ENCODE results near the gene CCDC172.

Gene CCDC172

DNA sequence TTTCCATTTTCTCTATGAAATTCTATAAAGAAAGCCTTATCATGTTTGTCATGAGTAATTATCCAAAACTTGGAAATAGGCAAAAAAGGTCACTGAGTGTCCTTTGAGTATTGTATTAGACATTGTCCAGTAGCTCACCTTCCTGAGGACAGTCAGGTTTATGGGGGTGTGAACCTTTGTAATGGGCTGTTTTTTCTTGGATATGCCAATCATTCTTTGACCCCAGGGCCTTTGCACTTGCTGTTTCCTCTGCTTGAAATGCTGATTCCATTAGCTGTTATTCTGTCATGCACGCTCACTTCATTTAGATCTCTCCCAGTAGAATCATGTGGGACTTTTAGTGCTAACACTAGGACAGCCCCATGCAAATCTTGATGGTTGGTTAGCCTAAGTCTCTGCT lies 4.9 kb downstream of the CCDC172 start:
- CTCF ChIA-PET: no interaction called here
- Histone ChIP-seq H3K36me3 (ENCODE audit: control insufficient read depth in 4 of 4, insufficient read depth in 4 of 4, low read length in 3 of 4) (no peaks in the 10 kb centered on the region), H3K9me3 (ENCODE audit: control extremely low read depth in 1 of 5, control insufficient read depth in 4 of 5, insufficient read depth in 2 of 5, low read depth in 1 of 5, low read length in 4 of 5) (no peaks in the 10 kb centered on the region), H3K4me3 (ENCODE audit: control insufficient read depth in 1 of 7, extremely low read depth in 1 of 7, insufficient read depth in 4 of 7, low read depth in 2 of 7, low read length in 6 of 7) (no peak overlapping the region), H3K27ac (ENCODE audit: insufficient read depth in 1 of 2, low read depth in 1 of 2, low read length in 2 of 2, poor library complexity in 1 of 2, severe bottlenecking in 2 of 2) (no peak overlapping the region), H3K4me1 (ENCODE audit: control extremely low read depth in 1 of 4, control insufficient read depth in 4 of 4, insufficient read depth in 4 of 4, low read length in 3 of 4) (no peaks in the 10 kb centered on the region), H3K27me3 (replicated peaks in 2 of 5; ENCODE audit: control insufficient read depth in 4 of 5, insufficient read depth in 5 of 5, low read length in 4 of 5) (peaks cover 8 to 29% (median 10%) of the 10 kb centered on the region in 5 experiments)
- whole genome bisulfite sequencing (ENCODE audit: insufficient coverage): 89% methylated on average over 1 of the region's 1 CpG
- DNase-seq: no peak
- POLR2A ChIA-PET: no interaction called here

DNA sequence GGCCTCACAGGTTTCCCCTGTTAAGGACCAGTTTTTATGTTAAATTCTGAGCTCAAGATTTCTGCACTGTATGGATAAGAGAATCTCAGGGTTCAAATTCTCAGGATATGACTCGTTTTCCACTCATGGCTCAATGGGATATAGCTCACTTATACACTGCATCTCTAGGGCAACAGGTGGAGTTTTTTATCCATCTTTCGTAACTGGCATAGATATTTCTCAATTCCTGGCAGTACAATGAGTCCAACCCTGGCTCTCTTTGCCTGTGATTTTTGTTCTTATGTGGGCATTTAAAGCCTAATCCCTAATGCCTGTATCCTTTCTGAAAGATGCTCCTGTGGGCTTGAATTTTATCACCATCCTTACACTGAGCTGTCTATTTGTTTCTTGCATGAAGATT lies 7.6 kb downstream of the CCDC172 start:
- Histone ChIP-seq H3K36me3 (ENCODE audit: control insufficient read depth in 4 of 4, insufficient read depth in 4 of 4, low read length in 3 of 4) (no peaks in the 10 kb centered on the region), H3K4me1 (ENCODE audit: control extremely low read depth in 1 of 4, control insufficient read depth in 4 of 4, insufficient read depth in 4 of 4, low read length in 3 of 4) (no peaks in the 10 kb centered on the region), H3K9me3 (ENCODE audit: control extremely low read depth in 1 of 5, control insufficient read depth in 4 of 5, insufficient read depth in 2 of 5, low read depth in 1 of 5, low read length in 4 of 5) (no peaks in the 10 kb centered on the region), H3K27me3 (replicated peaks in 2 of 5; ENCODE audit: control insufficient read depth in 4 of 5, insufficient read depth in 5 of 5, low read length in 4 of 5) (peaks cover 0 to 8% (median 2%) of the 10 kb centered on the region in 5 experiments), H3K27ac (ENCODE audit: insufficient read depth in 1 of 2, low read depth in 1 of 2, low read length in 2 of 2, poor library complexity in 1 of 2, severe bottlenecking in 2 of 2) (no peak overlapping the region), H3K4me3 (ENCODE audit: control insufficient read depth in 1 of 7, extremely low read depth in 1 of 7, insufficient read depth in 4 of 7, low read depth in 2 of 7, low read length in 6 of 7) (no peak overlapping the region)
- CTCF ChIA-PET: no interaction called here
- POLR2A ChIA-PET: no interaction called here
- no peak for DNase-seq
- WGBS (ENCODE audit: insufficient coverage): 81% methylated on average over 2 of the region's 2 CpGs

DNA sequence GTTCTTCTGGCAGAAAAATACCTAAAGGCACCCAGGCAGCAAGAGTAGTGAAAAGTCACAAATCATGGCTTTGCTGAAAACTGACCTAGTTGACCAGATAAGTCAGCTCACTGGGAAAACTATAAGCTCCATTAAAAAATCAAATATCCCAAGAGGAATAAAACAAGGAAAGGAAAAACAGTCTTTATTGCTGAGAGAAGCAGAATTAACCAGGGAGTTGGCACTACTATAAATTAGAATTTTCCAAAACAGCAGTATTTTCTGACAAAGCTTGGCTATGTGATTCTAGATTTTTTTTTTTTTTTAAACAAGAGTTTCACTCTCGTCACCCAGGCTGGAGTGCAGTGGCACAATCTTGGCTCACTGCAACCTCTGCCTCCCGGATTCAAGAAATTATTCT lies 12.6 kb downstream of the CCDC172 start:
- CTCF ChIA-PET: interaction anchor here (1.1 kb wide), 1 partner anchor 12 kb away, joined by 4 read pairs; no protein-coding TSS in a partner anchor
- H3K9me3 ChIP-seq (ENCODE audit: control extremely low read depth in 1 of 5, control insufficient read depth in 4 of 5, insufficient read depth in 2 of 5, low read depth in 1 of 5, low read length in 4 of 5): no peaks in the 10 kb centered on the region

DNA sequence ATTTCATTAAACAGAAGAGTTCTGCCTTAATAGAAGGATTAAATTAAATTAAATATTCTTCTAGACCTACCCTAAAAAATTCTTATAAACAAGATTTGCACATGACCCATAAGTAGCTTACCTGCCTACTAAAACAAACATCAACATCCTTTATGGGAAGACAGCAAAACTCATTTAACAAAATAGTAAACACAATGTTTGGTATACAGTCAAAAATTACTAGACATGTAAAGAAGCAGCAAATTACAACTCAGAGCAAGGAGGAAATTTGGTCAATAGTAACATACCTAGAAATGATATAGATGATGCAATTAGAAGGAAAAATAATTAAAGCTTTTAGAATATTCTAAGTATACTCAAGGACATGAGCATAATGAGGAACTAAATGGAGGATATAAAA lies 27.9 kb downstream of the CCDC172 start:
- POLR2A ChIA-PET: no interaction called here
- Histone ChIP-seq H3K9me3 (ENCODE audit: control extremely low read depth in 1 of 5, control insufficient read depth in 4 of 5, insufficient read depth in 2 of 5, low read depth in 1 of 5, low read length in 4 of 5) (peaks cover 0 to 9% (median 0%) of the 10 kb centered on the region in 5 experiments), H3K4me3 (ENCODE audit: control insufficient read depth in 1 of 7, extremely low read depth in 1 of 7, insufficient read depth in 4 of 7, low read depth in 2 of 7, low read length in 6 of 7) (no peak overlapping the region), H3K27ac (ENCODE audit: insufficient read depth in 1 of 2, low read depth in 1 of 2, low read length in 2 of 2, poor library complexity in 1 of 2, severe bottlenecking in 2 of 2) (no peak overlapping the region), H3K27me3 (replicated peaks in 2 of 5; ENCODE audit: control insufficient read depth in 4 of 5, insufficient read depth in 5 of 5, low read length in 4 of 5) (peaks cover 0 to 2% (median 0%) of the 10 kb centered on the region in 5 experiments), H3K4me1 (ENCODE audit: control extremely low read depth in 1 of 4, control insufficient read depth in 4 of 4, insufficient read depth in 4 of 4, low read length in 3 of 4) (no peaks in the 10 kb centered on the region), H3K36me3 (ENCODE audit: control insufficient read depth in 4 of 4, insufficient read depth in 4 of 4, low read length in 3 of 4) (no peaks in the 10 kb centered on the region)
- DNase-seq: no peak
- CTCF ChIA-PET: interaction anchor here (1.6 kb wide), 1 partner anchor 65 kb away, joined by 3 read pairs; no protein-coding TSS in a partner anchor

More for the DNA sequence above, 12.6 kb downstream of the CCDC172 start:
- H3K27ac ChIP-seq (ENCODE audit: insufficient read depth in 1 of 2, low read depth in 1 of 2, low read length in 2 of 2, poor library complexity in 1 of 2, severe bottlenecking in 2 of 2): no peak overlapping the region
- POLR2A ChIA-PET: interaction anchor here (0.6 kb wide), 1 partner anchor 539 kb away, joined by 3 read pairs; no protein-coding TSS in a partner anchor
- no peaks in the 10 kb centered on the region for H3K4me1 ChIP-seq (ENCODE audit: control extremely low read depth in 1 of 4, control insufficient read depth in 4 of 4, insufficient read depth in 4 of 4, low read length in 3 of 4)
- peaks cover 0 to 12% (median 3%) of the 10 kb centered on the region in 5 experiments for H3K27me3 ChIP-seq (replicated peaks in 2 of 5; ENCODE audit: control insufficient read depth in 4 of 5, insufficient read depth in 5 of 5, low read length in 4 of 5)
- no peak for DNase-seq
- no peak overlapping the region for H3K4me3 ChIP-seq (ENCODE audit: control insufficient read depth in 1 of 7, extremely low read depth in 1 of 7, insufficient read depth in 4 of 7, low read depth in 2 of 7, low read length in 6 of 7)
- H3K36me3 ChIP-seq (ENCODE audit: control insufficient read depth in 4 of 4, insufficient read depth in 4 of 4, low read length in 3 of 4): no peaks in the 10 kb centered on the region
- WGBS (ENCODE audit: insufficient coverage): 100% methylated on average over 2 of the region's 2 CpGs

DNA sequence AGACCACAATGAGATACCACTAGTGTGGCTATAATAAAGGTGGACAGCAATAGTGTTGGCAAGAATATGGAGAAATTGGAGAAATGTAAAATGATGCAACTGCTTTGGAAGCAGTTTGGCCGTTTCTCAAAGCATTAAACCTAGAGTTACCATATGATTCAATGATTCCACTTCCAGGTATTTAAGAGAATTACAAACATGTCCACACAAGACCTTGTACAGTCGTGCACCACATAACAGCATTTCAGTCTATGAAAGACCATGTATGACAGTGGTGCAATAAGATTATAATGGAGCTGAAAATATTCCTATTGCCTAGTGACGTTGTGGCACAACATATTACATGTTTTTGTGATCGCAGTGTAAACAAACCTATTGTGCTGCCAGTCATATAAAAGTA lies 29.6 kb downstream of the CCDC172 start:
- DNase-seq: no peak
- POLR2A ChIA-PET: no interaction called here
- WGBS (ENCODE audit: insufficient coverage): no CpG with 5 or more reads among the region's 4 CpGs
- H3K36me3 ChIP-seq (ENCODE audit: control insufficient read depth in 4 of 4, insufficient read depth in 4 of 4, low read length in 3 of 4): no peaks in the 10 kb centered on the region
- H3K27ac ChIP-seq (ENCODE audit: insufficient read depth in 1 of 2, low read depth in 1 of 2, low read length in 2 of 2, poor library complexity in 1 of 2, severe bottlenecking in 2 of 2): no peak overlapping the region
- H3K4me1 ChIP-seq (ENCODE audit: control extremely low read depth in 1 of 4, control insufficient read depth in 4 of 4, insufficient read depth in 4 of 4, low read length in 3 of 4): no peaks in the 10 kb centered on the region
- peaks cover 0 to 2% (median 0%) of the 10 kb centered on the region in 5 experiments for H3K27me3 ChIP-seq (replicated peaks in 2 of 5; ENCODE audit: control insufficient read depth in 4 of 5, insufficient read depth in 5 of 5, low read length in 4 of 5)
- CTCF ChIA-PET: interaction anchor here (1.9 kb wide), 1 partner anchor 32 kb away, joined by 4 read pairs; no protein-coding TSS in a partner anchor
- H3K9me3 ChIP-seq (ENCODE audit: control extremely low read depth in 1 of 5, control insufficient read depth in 4 of 5, insufficient read depth in 2 of 5, low read depth in 1 of 5, low read length in 4 of 5): peaks cover 0 to 9% (median 0%) of the 10 kb centered on the region in 5 experiments
- no peak overlapping the region for H3K4me3 ChIP-seq (ENCODE audit: control insufficient read depth in 1 of 7, extremely low read depth in 1 of 7, insufficient read depth in 4 of 7, low read depth in 2 of 7, low read length in 6 of 7)

DNA sequence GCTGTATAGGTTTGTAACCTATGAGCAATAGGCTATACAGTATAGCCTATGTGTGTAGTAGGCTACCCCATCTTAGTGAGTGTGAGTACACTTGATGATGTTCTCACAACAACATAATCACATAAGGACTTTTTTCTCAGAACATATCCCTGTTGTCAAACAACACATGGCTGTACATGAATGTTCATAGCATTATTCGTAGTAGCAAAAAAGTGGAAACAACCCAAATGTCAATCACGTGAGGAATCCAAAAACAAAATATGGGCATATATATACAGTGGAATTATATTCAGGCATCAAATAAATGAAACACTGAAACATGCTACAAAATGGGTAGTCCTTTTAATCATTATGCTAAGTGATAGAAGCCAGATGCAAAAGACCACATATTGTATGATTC lies 31.1 kb downstream of the CCDC172 start:
- H3K27ac ChIP-seq (ENCODE audit: insufficient read depth in 1 of 2, low read depth in 1 of 2, low read length in 2 of 2, poor library complexity in 1 of 2, severe bottlenecking in 2 of 2): no peak overlapping the region
- ChIA-PET POLR2A (no interaction called here), CTCF (interaction anchor here (1.9 kb wide), 1 partner anchor 30 kb away, joined by 4 read pairs; no protein-coding TSS in a partner anchor)
- H3K9me3 ChIP-seq (ENCODE audit: control extremely low read depth in 1 of 5, control insufficient read depth in 4 of 5, insufficient read depth in 2 of 5, low read depth in 1 of 5, low read length in 4 of 5): peaks cover 0 to 9% (median 0%) of the 10 kb centered on the region in 5 experiments
- H3K4me3 ChIP-seq (ENCODE audit: control insufficient read depth in 1 of 7, extremely low read depth in 1 of 7, insufficient read depth in 4 of 7, low read depth in 2 of 7, low read length in 6 of 7): no peak overlapping the region
- H3K4me1 ChIP-seq (ENCODE audit: control extremely low read depth in 1 of 4, control insufficient read depth in 4 of 4, insufficient read depth in 4 of 4, low read length in 3 of 4): no peaks in the 10 kb centered on the region
- H3K27me3 ChIP-seq (replicated peaks in 2 of 5; ENCODE audit: control insufficient read depth in 4 of 5, insufficient read depth in 5 of 5, low read length in 4 of 5): peaks cover 0 to 2% (median 0%) of the 10 kb centered on the region in 5 experiments
- DNase-seq: no peak
- no peaks in the 10 kb centered on the region for H3K36me3 ChIP-seq (ENCODE audit: control insufficient read depth in 4 of 4, insufficient read depth in 4 of 4, low read length in 3 of 4)
- no CpG with 5 or more reads among the region's 2 CpGs for whole genome bisulfite sequencing (ENCODE audit: insufficient coverage)

DNA sequence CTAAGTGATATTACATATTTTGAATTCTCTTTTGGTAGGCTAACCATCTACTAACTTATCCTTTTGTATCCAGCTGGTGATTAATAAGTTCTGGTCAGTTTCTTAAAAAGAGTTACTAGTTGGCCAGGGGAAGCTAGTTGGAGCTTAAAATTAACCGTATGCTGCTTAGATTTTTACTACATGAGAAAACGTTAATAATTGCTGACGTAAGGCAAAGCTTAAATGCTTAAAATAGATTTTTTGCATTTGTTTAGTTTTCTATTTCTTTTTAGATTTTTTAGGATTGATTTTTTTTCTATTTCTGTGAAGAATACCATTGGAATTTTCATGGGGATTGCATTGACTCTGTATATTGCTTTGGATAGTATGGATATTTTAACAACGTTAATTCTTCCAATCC lies 32.6 kb downstream of the CCDC172 start:
- 100% methylated on average over 1 of the region's 4 CpGs for WGBS (ENCODE audit: insufficient coverage)
- H3K27ac ChIP-seq (ENCODE audit: insufficient read depth in 1 of 2, low read depth in 1 of 2, low read length in 2 of 2, poor library complexity in 1 of 2, severe bottlenecking in 2 of 2): no peak overlapping the region
- CTCF ChIA-PET: no interaction called here
- H3K4me3 ChIP-seq (ENCODE audit: control insufficient read depth in 1 of 7, extremely low read depth in 1 of 7, insufficient read depth in 4 of 7, low read depth in 2 of 7, low read length in 6 of 7): no peak overlapping the region
- peaks cover 0 to 6% (median 0%) of the 10 kb centered on the region in 5 experiments for H3K9me3 ChIP-seq (ENCODE audit: control extremely low read depth in 1 of 5, control insufficient read depth in 4 of 5, insufficient read depth in 2 of 5, low read depth in 1 of 5, low read length in 4 of 5)
- H3K36me3 ChIP-seq (ENCODE audit: control insufficient read depth in 4 of 4, insufficient read depth in 4 of 4, low read length in 3 of 4): no peaks in the 10 kb centered on the region
- POLR2A ChIA-PET: no interaction called here
- no peaks in the 10 kb centered on the region for H3K4me1 ChIP-seq (ENCODE audit: control extremely low read depth in 1 of 4, control insufficient read depth in 4 of 4, insufficient read depth in 4 of 4, low read length in 3 of 4)
- peaks cover 0 to 2% (median 0%) of the 10 kb centered on the region in 5 experiments for H3K27me3 ChIP-seq (replicated peaks in 2 of 5; ENCODE audit: control insufficient read depth in 4 of 5, insufficient read depth in 5 of 5, low read length in 4 of 5)
- DNase-seq: no peak
